HG02938 (cell line): ENCODE measurements around the gene FCGR1A.
"Not testable (repeated sequence)": the region's sequence is repeated elsewhere in the genome, so short reads cannot be mapped to it uniquely, and the experiment has no call there.

Source experiments
- ATAC-seq: cut with Tn5 transposase; IDR thresholded peaks from one replicate; pipeline ENCODE4 v1.9.1; 2021; ENCODE audit warnings: mild to moderate bottlenecking, moderate library complexity; ENCODE audit not compliant: unreplicated experiment

Gene FCGR1A

DNA sequence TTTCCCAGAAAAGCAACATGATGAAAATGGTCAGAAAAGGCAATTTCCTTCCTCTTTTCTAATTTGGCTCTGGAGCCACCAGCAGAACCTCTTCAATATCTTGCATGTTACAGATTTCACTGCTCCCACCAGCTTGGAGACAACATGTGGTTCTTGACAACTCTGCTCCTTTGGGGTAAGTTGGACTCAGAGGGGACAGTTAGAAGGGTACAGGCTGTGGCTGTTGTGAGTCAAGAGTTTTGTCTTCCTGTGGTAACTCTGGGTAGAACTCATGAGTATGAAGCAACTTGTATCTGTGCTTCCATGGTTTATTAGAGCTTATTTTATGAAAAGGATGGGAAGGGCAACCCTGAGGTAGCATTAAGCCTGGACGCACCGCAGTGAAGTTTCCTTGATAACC lies at the start of gene FCGR1A:
Gene FCGR1A (plus strand): TSS at position 95 of the 400 bp plus-strand sequence. CDS start 50 bp downstream, at position 145.
- ATAC-seq = not testable (repeated sequence)

DNA sequence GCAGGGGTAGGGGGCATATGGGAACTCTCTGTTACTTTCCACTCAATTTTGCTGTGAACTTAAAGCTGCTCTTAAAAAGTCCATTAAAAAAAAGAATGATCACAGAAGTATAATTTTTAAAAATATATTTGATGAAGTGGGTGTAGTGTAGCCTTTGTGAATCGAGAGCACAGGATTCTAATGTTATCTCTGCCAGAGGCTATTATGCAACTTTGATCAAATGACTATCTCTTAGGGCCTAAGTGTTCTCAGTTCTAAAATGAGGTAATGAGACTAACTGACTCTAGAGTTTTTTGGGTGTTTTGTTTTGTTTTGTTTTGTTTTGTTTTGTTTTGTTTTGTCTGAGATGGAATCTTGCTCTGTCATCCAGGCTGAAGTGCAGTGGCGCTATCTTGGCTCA lies 49.7 kb upstream of the FCGR1A start:
- ATAC-seq = not testable (repeated sequence)

DNA sequence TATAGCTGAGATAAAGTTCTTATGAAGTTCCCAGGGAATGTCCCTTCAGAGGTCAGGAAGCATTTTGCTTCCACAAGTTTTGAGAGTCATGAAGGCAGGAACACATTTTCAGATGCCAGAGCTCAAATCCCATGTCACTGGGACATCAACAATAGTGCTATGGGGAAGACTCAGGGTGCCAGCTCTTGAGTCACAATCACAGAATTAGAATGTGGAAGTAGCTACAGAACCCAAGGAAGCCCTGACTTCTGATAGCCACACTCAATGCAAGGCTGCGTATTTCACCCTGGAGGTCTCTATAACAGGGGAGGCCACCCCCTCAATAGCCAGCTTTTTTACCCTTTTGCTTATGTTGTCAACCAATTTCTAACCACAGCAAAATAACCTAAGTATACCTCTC lies 47.8 kb upstream of the FCGR1A start:
- not testable (repeated sequence) for ATAC-seq

DNA sequence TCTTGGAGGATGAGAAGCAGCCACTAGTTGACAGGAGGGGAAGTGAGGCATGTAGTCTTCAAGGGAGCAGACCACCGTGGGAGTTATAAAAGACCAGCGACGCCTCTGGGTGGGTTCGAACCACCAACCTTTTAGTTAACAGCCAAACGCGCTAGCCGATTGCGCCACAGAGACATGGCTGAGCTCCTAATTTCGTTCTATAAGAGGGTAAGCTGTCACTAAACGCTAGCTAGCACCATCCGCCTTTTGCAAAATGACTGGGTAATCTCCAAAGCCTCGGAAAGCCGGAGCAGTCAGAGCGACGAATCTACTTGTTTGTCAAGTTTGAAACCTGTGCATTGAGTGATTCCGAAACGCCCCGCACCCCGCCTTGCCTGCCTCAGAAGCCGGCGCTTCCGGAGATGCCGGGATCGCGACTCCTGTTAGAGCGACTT lies 42.3 kb upstream of the FCGR1A start:
- not testable (repeated sequence) for ATAC-seq

DNA sequence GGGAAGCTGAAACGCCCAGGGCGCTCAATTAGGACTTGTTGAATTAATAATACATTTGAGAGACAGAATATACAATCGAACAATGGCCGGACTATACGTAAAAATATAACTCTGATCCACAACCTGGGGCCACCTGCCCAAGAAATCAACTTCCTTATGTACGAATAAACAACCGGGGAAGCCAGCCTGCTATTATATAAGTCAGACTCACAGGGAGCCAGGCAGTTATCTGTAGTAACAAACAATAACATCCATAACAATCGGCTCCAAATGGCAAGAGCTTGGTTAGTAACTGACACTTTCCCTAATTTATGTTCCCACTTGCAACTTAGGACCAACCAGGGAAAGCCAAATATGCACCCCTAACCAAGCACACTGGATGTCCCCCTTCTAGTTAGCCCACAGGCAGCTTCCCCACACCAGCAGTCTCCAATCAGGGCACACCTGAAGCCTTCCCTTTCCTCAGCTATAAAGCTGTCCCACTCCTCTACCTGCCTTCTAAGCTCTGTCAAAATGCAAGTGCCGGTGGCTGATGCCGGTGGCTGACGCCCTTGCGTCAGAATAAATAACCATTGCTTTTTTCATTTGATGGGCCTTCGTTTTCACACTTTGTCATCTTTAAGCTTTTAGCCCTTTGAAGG lies 41.8 kb upstream of the FCGR1A start:
- not testable (repeated sequence) for ATAC-seq

DNA sequence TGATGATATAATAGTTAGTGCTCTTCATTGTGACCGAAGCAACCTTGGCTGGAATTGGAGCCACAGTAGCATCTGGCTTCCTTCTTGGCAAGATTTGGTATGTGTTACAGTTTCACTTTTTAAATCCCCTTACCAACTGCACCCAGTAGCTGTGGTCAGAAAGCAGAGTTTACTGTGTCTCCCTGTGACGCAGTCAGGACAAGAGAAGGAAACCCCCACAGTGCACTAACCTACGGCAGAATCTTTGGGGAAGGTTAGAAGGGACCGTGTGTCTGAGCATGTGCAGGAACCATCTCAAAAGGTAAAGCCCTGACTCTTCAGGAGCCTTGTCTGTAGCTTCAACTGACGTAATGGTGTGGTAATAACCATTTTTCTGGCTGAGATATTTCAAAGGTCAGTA lies 40.6 kb upstream of the FCGR1A start:
- not testable (repeated sequence) for ATAC-seq

DNA sequence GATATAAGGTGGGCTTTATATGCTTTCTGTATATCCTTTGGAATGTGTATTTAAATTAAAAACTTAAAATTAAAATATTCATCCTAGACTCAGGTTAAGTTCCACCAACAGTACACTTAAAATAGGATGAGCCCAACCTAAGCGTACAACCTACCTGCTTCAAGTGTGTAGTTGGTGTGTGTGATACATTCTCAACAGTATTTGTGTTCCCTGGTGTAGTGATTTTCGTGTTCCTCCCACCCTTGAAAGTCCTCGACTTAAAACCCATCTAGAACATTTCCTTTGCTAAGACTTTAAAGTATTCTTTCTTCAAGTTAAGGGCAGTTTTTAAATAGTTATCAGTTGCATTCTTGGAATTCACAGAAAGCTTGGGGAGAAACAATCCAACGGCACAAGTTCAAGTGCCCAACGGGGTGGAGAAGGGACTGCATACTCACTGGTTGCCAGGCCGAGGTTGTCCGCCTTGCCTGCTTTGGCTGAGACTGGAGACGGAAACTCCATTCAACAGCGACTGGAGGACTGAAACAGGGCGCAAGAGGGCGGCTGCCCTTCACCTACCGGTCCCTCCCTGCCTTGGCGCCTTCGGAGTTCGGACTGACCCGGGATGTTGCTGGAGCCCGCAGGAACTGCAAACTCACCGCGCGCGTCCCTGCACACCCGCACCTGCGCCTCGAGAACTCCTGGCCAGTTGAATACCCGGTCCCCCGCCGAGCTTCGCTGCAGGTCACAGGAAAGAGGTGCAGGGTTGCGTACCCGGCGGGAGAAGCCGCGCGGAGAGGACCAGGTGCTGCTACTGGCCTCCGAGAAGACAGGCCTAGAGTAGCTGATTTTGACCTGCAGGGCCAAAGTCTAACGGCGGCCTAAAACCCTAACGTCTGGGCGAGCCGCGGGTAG lies 35.8 kb upstream of the FCGR1A start:
- not testable (repeated sequence) for ATAC-seq

DNA sequence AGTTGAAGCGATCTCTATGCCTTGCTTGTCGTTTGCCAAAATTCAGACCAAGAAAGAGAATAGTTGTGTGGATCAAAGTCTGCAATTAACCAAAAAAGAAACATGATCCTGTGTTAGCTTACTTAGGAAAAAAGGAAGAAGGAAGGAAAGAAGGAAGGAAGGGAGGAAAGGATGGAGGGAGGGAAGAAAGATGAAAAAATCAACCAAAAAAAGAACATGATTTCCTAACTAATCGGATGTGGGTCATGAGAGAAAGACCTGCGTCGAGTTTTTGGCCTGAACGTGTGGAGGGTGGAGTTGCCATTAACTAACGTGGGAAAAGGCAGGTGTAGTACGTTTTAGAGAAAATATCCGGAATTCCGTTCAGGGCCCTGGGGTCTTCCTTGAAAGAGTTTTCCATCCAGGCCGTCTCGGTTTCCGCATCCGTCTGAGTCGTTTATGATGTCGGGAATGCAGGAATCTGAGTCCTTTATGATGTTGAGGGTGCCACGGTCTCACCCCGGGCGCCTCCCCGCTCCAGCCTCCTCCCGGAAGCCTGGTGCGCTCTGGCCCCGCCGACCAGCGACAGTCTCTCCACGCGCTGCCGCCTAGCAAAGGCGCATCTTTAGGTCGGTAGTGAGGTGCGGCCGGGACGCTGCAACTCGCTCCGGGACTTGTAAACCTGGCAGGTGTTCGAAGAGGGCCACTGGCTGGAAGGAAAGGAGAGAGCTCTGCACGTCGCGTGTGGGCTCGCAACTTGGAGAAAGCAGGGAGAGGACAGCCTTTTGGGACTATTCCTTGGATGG lies 34.9 kb upstream of the FCGR1A start:
- not testable (repeated sequence) for ATAC-seq

DNA sequence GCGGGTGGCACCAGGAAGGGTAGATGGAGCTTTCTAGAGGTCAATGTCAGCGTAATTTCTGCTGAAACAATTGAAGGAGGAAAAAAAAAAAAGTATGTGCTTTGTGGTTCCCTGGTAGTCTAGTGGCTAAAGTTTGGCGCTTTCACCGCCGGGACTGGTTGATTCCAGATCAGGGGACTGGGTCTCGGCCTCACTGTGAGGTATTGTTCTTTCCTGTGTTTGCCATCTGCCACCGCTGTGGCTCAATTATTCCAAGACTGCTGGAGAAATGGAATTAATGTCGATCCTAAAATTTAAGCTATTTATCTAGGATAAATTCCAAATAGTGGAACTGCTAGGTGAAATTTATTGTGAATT lies 34.4 kb upstream of the FCGR1A start:
- ATAC-seq = not testable (repeated sequence)

DNA sequence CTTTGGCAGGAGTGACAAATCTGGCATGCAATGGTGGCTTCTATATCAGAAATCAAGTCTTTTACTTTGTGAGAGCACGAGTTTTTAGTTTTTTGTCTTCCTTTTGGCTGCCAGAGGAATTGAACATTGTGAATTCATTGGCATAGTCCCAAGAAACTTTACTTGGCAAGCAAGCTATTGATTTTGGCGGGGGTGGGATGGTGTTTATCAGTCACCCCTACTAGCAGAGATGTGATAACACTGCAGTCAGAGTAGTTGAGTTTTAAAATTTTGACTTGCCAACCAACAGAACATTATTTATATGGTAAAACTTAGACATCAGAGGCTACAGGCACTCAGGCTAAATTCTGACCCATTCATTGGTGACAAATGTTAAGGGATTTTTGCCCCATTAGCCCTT lies 31.9 kb upstream of the FCGR1A start:
- ATAC-seq = not testable (repeated sequence)

DNA sequence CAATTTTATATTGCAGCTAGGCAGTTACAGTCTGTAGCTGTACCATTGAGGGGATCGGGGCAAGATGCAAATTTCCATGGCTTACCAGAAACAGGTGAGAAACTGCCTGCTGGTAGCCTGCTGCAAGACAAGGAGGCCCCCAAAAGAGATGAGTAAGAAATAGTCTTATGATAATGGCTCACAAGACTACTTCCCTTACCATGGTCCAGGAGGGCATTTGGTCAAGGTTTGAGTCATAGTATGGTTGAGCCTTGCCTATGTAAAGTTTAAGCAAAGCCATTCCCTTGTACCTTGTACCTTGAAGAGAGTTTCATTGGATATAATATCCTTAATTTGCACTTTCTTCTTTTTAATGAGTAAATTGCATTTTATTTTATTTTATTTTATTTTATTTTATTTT lies 30.3 kb upstream of the FCGR1A start:
- not testable (repeated sequence) for ATAC-seq

DNA sequence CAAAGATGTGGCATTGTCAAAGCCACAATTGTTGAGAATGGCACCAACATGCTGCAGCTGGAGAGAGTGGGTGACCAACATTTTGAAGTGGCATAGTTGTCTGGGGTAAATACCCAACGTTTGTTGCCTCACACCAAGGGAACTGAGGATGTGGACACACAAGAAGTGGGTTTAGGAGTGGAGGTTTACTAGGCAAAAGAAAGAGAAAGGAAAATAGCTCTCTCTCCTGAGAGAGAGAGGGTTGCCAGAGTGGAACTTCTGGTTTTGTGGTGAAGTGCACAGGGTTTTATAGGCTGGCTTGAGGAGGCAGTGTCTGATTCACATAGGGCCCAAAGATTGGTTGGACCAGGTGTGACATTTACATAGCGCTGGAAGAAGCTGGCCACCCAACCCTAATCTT lies 29.0 kb upstream of the FCGR1A start:
- ATAC-seq = not testable (repeated sequence)

DNA sequence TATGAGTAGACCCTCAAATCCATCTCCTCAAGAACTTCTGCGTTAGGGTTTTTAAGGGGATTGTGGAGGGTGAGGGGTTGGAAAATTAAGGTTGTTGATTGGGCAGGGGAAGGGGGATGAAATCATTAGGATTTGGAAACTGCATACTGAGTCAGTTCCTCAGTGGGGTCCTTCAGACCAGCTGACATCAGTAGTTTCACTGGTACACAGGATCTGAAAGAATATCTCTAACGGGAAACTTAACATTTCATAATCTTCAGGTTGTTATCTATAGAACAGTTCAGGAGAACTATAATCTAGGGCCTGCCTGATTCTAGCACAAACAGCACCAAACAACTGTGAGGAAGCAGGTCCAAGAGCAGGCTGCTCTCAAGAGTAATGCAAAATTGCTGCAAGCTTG lies 27.2 kb upstream of the FCGR1A start:
- not testable (repeated sequence) for ATAC-seq

DNA sequence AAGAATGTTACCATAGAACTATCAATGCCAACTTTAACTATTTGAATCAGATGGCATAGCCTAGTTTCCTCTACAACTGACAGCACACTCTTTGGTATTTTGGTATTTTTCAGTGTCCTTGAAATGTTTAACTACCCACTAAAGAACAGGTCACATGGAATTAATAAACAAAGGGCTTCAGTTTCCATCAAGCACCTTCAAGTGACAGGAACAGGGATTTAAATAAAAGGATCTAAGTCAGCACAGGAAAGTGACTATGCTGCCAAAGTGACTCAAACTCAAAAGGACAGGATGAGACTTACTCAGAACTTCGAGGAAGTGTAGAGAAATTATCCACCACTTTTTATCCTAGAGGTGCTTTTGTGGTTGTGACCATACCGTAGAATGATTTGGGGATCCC lies 20.2 kb upstream of the FCGR1A start:
- ATAC-seq = not testable (repeated sequence)

DNA sequence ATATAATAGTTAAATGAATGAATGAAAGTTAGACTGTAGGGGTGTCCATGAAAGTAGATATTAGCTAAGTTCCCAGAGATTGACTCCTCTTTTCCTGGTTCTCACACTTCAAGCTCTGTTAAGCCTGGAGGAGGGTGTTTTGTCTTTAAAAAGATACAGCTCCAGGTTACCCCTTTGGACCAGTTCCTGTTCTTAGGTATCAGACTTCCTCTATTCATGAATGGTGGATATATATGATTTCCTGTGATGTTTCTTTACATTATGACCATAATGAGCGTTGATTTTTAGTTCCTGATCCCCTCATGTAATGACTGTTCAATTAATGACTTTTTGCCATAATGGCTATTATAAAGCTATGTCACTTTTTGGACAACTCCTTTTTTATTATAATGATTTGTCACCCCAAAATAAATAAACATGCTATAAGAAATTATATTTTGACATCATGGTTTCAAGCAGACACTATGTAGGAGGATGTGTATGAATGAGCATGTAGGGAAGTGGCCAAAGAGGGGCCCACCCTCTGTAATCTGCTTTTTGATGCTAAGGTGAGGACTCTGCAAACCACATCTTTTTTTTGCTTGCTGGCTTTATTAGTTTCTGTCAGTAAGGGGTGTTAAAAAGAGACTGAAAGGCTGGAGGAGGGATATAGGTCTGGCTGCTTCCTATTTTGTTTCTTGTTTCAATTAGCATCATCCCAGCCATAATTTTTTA lies 18.2 kb upstream of the FCGR1A start:
- ATAC-seq = not testable (repeated sequence)

DNA sequence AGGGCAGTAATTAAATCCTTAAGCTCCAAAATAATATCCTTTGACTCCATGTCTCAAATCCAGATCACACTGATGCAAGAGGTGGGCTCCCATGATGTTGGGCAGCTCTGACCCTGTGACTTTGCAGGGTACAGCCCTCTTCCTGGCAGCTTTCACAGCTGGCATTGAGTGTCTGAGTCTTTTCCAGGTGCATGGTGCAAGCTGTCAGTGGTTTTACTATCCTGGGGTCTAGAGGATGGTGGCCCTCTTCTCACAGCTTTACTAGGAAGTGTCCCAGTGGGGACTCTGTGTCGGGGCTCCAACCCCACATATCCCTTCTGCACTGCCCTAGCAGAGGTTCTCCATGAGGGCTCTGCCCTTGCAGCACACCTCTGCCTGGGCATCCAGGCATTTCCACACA lies 16.3 kb upstream of the FCGR1A start:
- ATAC-seq = not testable (repeated sequence)

DNA sequence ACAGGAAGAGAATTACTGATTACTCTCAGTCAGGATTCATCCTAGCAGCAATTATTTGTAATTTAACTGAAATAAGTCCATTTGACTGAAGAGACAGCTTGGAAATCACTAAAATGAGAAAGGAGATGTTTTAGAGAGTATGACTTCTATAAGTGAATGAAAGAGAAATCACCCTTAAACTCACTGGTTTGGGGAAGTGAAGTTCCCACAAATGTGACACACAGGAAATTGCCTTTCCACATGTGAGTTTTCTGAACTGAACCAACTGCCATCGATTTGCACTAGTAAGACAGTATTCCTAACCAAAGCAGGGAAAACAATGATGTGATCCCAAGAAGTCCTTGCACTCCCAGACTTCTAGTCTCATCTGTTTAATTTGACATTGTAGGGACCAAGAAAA lies 13.3 kb upstream of the FCGR1A start:
- not testable (repeated sequence) for ATAC-seq

DNA sequence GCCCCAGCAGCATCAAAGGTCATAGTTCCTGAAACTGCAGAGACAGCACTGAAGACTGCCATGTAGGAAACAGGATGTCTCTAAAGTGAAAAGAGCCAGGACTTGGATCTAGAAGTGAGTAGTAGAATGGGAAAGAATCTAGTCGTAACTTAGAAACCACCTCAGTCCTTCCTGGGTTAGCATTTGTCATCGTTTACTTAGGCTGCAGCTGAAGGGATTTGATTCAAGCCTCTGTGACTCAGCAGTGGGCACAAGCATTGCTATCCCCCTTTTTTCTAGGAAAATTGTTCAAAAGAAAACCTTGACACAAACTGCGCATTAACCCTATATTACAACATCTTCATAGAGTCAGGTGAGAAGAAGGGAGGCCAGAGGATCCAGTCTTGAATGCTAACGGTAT lies 11.8 kb upstream of the FCGR1A start:
- ATAC-seq = not testable (repeated sequence)

DNA sequence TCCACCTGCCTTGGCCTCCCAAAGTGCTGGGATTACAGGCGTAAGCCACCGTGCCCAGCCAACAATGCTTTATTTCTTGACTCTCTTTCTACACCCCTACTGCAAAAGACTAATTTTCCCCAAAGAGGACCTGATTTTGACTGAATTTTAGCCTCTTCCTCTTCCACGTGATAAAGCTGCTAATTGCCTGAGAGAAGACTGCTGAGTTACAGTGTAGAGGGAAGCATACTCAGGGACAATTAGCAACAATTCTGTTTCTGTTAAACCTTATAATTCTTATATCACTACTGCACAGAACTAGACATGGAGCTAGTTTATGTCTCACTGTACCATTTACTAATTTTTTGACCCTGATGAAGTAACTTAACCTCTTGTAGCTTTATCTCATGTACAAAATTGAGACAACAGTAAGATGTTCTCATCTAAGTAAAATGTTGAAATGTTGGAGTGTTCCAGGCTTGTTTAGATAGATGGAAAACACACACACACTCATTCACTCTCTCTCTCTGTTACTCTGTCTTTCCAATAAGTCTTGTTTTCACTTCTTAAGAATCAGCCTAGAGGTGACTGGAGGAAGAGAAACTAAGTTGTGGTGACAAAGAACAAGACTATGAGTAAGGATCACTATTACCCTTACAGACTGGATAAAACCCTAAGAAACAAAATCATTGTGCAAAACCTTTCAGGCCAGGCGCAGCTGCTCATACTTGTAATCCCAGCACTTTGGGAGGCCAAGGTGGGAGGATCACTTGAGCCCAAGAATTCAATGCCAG lies 10.7 kb upstream of the FCGR1A start:
- ATAC-seq = peak; percentile 94
